Activated naive CD4-positive, alpha-beta T cell treated with anti-CD3 and anti-CD28 coated beads for 36 hours (primary cell): ENCODE results near the gene TMEM52B. TPM values are rescaled to one million over a fixed set of nuclear protein-coding genes. Genes with fewer than 3 reads are reported as not detected.

Experiments used
- CTCF ChIA-PET: fragments of 350-600 bp; sonication (Branson Sonifier 250); formaldehyde crosslinking; loops from one replicate; lab custom pipeline; 2021; ENCODE audit warnings: antibody characterized with exemption; lab: Charles Lee
- DNase-seq: peaks from one replicate; pipeline ENCODE4 v3.0.0-alpha.2; 2020
- H3K27ac Mint-ChIP-seq: one replicate; pipeline ENCODE4 v1.8.0; 2021; ENCODE audit warnings: mild to moderate bottlenecking, mixed read lengths
- H3K27me3 Mint-ChIP-seq: one replicate; pipeline ENCODE4 v1.8.0; 2021; ENCODE audit warnings: low read depth, mixed read lengths
- H3K36me3 Mint-ChIP-seq: one replicate; pipeline ENCODE4 v1.8.0; 2021; ENCODE audit warnings: low read depth, mixed read lengths
- H3K4me1 Mint-ChIP-seq: one replicate; pipeline ENCODE4 v1.8.0; 2021; ENCODE audit warnings: low read depth, mixed read lengths
- H3K4me3 Mint-ChIP-seq: one replicate; pipeline ENCODE4 v1.8.0; 2021; ENCODE audit warnings: mild to moderate bottlenecking, moderate library complexity, mixed read lengths
- H3K9me3 Mint-ChIP-seq: one replicate; pipeline ENCODE4 v1.8.0; 2021; ENCODE audit warnings: mixed read lengths
- intact Hi-C: fragments of 100-400 bp; cut with micrococcal nuclease; formaldehyde crosslinking; loops from one replicate; pipeline ENCODE4 v1.15.1; 2023
- total RNA-seq, 2 experiments: library from RNA; stranded (reverse); gene quantifications; one replicate each; pipeline ENCODE4 v1.2.3, GENCODE V29; 2021

TMEM52B gene
- not detected for total RNA-seq

DNA sequence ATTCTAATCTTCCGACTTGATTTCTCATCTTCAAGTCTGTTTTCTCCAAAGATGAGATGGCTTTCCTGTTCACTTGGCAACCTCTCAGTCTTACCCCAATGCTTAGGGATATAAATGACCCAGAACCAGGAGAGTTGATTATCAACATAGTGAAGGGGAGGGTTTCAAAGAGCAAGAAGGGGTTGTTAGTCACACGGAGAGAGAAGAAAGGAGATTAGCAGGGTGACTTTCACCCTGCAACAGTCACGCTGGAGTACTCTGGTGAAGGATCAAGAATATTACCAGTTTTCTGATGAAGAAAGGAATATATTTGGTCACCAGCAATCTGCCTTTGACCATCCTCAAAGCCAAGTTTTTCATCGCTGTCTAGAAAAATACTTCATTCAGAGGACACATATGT is at the start of gene TMEM52B:
Gene TMEM52B (plus strand): TSS at position 212 of the 400 bp plus-strand sequence. CDS start 543 bp downstream, outside the sequence.
- CTCF ChIA-PET: no interaction called here
- no peak within 1 kb of the TSS for H3K4me3 Mint-ChIP-seq
- intact Hi-C loops: no loop called here
- H3K27me3 Mint-ChIP-seq: peaks cover 9% of the 10 kb centered on the region
- DNase-seq: no peak
- H3K4me1 Mint-ChIP-seq: peaks cover 5% of the 10 kb centered on the region
- no peak within 1 kb of the TSS for H3K27ac Mint-ChIP-seq
- H3K36me3 Mint-ChIP-seq: no peaks in the 10 kb centered on the region
- no peaks in the 10 kb centered on the region for H3K9me3 Mint-ChIP-seq

DNA sequence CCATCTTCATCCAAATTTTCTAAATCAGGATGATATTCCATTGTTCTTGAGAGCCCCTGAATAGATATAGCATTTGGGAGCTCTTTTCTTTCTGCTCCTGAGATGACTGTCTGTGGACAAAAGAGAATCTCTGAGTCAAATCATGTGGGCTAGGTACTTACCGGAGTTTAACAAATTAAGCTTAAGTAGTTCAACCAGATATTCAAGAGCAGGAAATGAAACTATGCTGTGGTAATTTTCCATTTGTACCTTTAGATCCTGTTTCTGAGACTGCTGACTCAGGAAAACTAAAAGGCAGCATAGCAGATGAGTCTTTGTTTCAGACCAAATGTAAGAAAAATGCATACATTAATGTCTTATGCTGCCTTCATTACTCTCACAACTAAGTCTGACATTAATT is 48.8 kb upstream of the TMEM52B start, which contains the start of gene CLEC7A:
Gene CLEC7A (minus strand): TSS at position 158 of the 400 bp plus-strand sequence. CDS start 117 bp downstream, at position 41.
- H3K27ac Mint-ChIP-seq: no peak within 1 kb of the TSS
- no peak for DNase-seq
- CTCF ChIA-PET: interaction anchor here (0.6 to 1.5 kb wide), 8 partner anchors 10 to 381 kb away, joined by 3 to 6 read pairs (median 4); no protein-coding TSS in a partner anchor
- intact Hi-C loops: loop anchor here (1.0 kb wide), 2 partner anchors 18 to 411 kb away; no protein-coding TSS in a partner anchor
- no peaks in the 10 kb centered on the region for H3K9me3 Mint-ChIP-seq
- peaks cover 16% of the 10 kb centered on the region for H3K4me1 Mint-ChIP-seq
- no peak within 1 kb of the TSS for H3K4me3 Mint-ChIP-seq
- no peaks in the 10 kb centered on the region for H3K36me3 Mint-ChIP-seq
- H3K27me3 Mint-ChIP-seq: peaks cover 8% of the 10 kb centered on the region

GRCh38 chr12:10131111-10131690 is 47.6 kb upstream of the TMEM52B start:
- intact Hi-C loops: no loop called here

GRCh38 chr12:10132850-10133370 is 45.9 kb upstream of the TMEM52B start:
- CTCF ChIA-PET: interaction anchor here (0.8 kb wide), 1 partner anchor 20 kb away, joined by 3 read pairs; no protein-coding TSS in a partner anchor
- H3K9me3 Mint-ChIP-seq: no peaks in the 10 kb centered on the region

More at GRCh38 chr12:10131111-10131690, 47.6 kb upstream of the TMEM52B start:
- Mint-ChIP-seq H3K36me3 (no peaks in the 10 kb centered on the region), H3K4me3 (no peak overlapping the region), H3K9me3 (no peaks in the 10 kb centered on the region), H3K27ac (no peak overlapping the region), H3K27me3 (peaks cover 6% of the 10 kb centered on the region), H3K4me1 (peaks cover 16% of the 10 kb centered on the region)
- CTCF ChIA-PET: interaction anchor here (0.7 to 1.5 kb wide), 3 partner anchors 8 to 317 kb away, joined by 3 to 6 read pairs (median 5); no protein-coding TSS in a partner anchor
- no peak for DNase-seq

GRCh38 chr12:10135126-10135525 is 43.7 kb upstream of the TMEM52B start:
- no peaks in the 10 kb centered on the region for H3K9me3 Mint-ChIP-seq
- H3K4me1 Mint-ChIP-seq: peaks cover 10% of the 10 kb centered on the region
- no peak overlapping the region for H3K27ac Mint-ChIP-seq
- DNase-seq: no peak
- peaks cover 2% of the 10 kb centered on the region for H3K27me3 Mint-ChIP-seq
- intact Hi-C loops: no loop called here
- CTCF ChIA-PET: interaction anchor here (0.6 to 1.5 kb wide), 4 partner anchors 18 to 195 kb away, joined by 3 to 5 read pairs (median 4); no protein-coding TSS in a partner anchor
- no peaks in the 10 kb centered on the region for H3K36me3 Mint-ChIP-seq
- H3K4me3 Mint-ChIP-seq: no peak overlapping the region

More at GRCh38 chr12:10132850-10133370, 45.9 kb upstream of the TMEM52B start:
- Mint-ChIP-seq H3K27ac (no peak overlapping the region), H3K4me1 (peaks cover 16% of the 10 kb centered on the region), H3K27me3 (peaks cover 2% of the 10 kb centered on the region), H3K4me3 (no peak overlapping the region), H3K36me3 (no peaks in the 10 kb centered on the region)
- DNase-seq: no peak
- intact Hi-C loops: no loop called here

DNA sequence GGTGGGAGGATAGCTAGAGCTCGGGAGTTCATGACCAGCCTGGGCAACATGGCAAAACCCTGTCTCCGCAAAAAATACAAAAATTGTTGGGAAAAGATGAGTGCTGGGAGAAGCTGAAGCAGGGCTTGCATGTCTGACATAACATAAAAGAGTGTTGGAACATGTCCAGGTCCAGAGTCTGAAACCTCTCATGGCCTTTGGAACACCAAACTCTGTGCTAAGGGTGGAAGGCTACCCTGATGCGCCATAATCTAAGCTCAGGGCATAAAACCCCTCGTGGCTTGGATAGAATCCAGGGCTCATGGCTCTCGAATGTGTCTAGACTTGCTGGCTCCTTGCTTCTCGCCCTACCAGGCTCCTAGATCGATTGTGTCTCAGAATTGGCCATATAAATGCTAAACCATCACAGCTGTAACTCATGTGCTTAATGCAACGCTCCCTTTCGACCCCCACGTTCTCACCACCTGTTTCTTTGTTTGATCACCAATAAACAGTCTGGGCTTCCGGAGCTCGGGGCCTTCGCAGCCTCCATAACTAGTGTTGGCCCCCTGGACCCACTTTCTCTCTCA is 42.1 kb upstream of the TMEM52B start:
- no peaks in the 10 kb centered on the region for H3K36me3 Mint-ChIP-seq
- no peak for DNase-seq
- H3K9me3 Mint-ChIP-seq: no peaks in the 10 kb centered on the region
- peaks cover 2% of the 10 kb centered on the region for H3K27me3 Mint-ChIP-seq
- CTCF ChIA-PET: interaction anchor here (1.0 to 1.5 kb wide), 5 partner anchors 9 to 196 kb away, joined by 3 to 7 read pairs (median 3); partner anchors contain the start of gene CLEC12B
- intact Hi-C loops: no loop called here
- peaks cover 2% of the 10 kb centered on the region for H3K4me1 Mint-ChIP-seq
- no peak overlapping the region for H3K4me3 Mint-ChIP-seq
- no peak overlapping the region for H3K27ac Mint-ChIP-seq

DNA sequence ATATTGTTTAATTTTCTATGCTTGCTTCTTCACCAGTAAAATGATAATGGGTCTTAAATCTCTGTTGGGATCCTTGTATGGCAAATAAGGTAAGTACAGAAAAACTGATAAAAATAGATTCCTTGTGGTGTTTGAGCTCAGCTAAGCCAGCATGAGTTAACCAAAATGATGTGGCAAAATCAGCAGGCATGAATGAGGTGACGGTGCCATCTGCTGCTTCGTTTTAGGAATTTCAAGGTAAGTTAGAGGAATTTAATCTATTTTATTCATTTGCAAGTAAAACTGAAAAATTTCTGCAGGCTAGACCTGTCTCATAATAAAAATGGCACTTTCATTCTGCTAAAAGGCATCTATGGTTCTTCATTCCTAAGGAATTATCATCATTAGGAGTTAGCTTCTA is 38.8 kb upstream of the TMEM52B start:
- no peak overlapping the region for H3K27ac Mint-ChIP-seq
- H3K9me3 Mint-ChIP-seq: no peaks in the 10 kb centered on the region
- peaks cover 2% of the 10 kb centered on the region for H3K4me1 Mint-ChIP-seq
- H3K4me3 Mint-ChIP-seq: no peak overlapping the region
- peak; percentile 73 for DNase-seq
- CTCF ChIA-PET: interaction anchor here (0.7 to 3.3 kb wide), 27 partner anchors 10 to 397 kb away, joined by 3 to 21 read pairs (median 4); partner anchors contain the start of genes CLEC12B, CLEC1A, CLEC7A and CLEC9A
- peaks cover 2% of the 10 kb centered on the region for H3K27me3 Mint-ChIP-seq
- intact Hi-C loops: loop anchor here (1.0 to 10.0 kb wide), 7 partner anchors 107 to 505 kb away; partner anchors contain the start of gene CLEC12B
- H3K36me3 Mint-ChIP-seq: no peaks in the 10 kb centered on the region

- Mint-ChIP-seq H3K27ac (no peak overlapping the region), H3K9me3 (no peaks in the 10 kb centered on the region), H3K4me1 (peaks cover 8% of the 10 kb centered on the region), H3K4me3 (no peak overlapping the region), H3K36me3 (no peaks in the 10 kb centered on the region), H3K27me3 (peaks cover 2% of the 10 kb centered on the region)
- no peak for DNase-seq
- CTCF ChIA-PET: interaction anchor here (0.7 to 1.5 kb wide), 7 partner anchors 10 to 807 kb away, joined by 3 to 7 read pairs (median 4); no protein-coding TSS in a partner anchor
- intact Hi-C loops: loop anchor here (10.0 kb wide), 1 partner anchor 508 kb away; no protein-coding TSS in a partner anchor
These were observed 35.7 kb upstream of the TMEM52B start for GRCh38 chr12:10142976-10143589.

- CTCF ChIA-PET: interaction anchor here (1.2 kb wide), 1 partner anchor 208 kb away, joined by 3 read pairs; no protein-coding TSS in a partner anchor
- no peaks in the 10 kb centered on the region for H3K9me3 Mint-ChIP-seq
- H3K27me3 Mint-ChIP-seq: peaks cover 8% of the 10 kb centered on the region
- H3K4me1 Mint-ChIP-seq: peaks cover 10% of the 10 kb centered on the region
- no peak overlapping the region for H3K4me3 Mint-ChIP-seq
- no peaks in the 10 kb centered on the region for H3K36me3 Mint-ChIP-seq
- intact Hi-C loops: loop anchor here (1.0 to 10.0 kb wide), 2 partner anchors 18 to 513 kb away; partner anchors contain the start of gene CLEC7A
- DNase-seq: no peak
- H3K27ac Mint-ChIP-seq: no peak overlapping the region
These were observed 31.0 kb upstream of the TMEM52B start for GRCh38 chr12:10147714-10148403.

GRCh38 chr12:10151621-10152020 is 27.2 kb upstream of the TMEM52B start:
- no peak for DNase-seq
- peaks cover 18% of the 10 kb centered on the region for H3K27me3 Mint-ChIP-seq
- H3K4me1 Mint-ChIP-seq: peaks cover 18% of the 10 kb centered on the region
- CTCF ChIA-PET: interaction anchor here (0.7 to 5.0 kb wide), 7 partner anchors 8 to 476 kb away, joined by 3 to 63 read pairs (median 5); no protein-coding TSS in a partner anchor
- H3K4me3 Mint-ChIP-seq: no peak overlapping the region
- H3K36me3 Mint-ChIP-seq: no peaks in the 10 kb centered on the region
- intact Hi-C loops: loop anchor here (5.0 kb wide), 4 partner anchors 141 to 601 kb away; no protein-coding TSS in a partner anchor
- no peak overlapping the region for H3K27ac Mint-ChIP-seq
- no peaks in the 10 kb centered on the region for H3K9me3 Mint-ChIP-seq
